ENCODE data around the gene SLC1A5. TPM values are rescaled to one million over a fixed set of nuclear protein-coding genes. Genes with fewer than 3 reads are reported as not detected.

Gene SLC1A5
- total and polyA plus RNA-seq, 12 donors: 3.2 to 30.5 (median 6.2) TPM

DNA sequence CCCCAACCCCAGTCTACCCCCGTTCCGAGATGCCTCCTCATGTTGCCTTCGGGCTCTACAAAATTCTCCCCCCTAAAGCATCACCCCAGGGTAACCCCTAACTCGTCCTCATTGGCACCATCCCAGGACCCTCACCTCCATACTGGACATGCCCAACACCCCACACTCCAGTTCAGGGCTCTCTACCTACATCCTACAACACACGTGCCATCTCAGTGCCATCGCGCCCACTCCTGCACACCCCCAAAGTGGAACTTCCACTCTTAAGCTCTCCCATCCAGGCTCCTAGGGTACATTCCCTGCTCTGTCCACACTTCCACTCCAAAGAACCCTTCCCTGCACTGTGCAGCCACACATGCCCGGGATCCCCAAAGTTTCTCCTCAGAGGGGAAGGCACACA, 43.4 kb downstream of the SLC1A5 start:
- H3K36me3 ChIP-seq: peaks cover 0 to 33% (median 0%) of the 10 kb centered on the region in 9 donors
- H3K4me1 ChIP-seq: peaks cover 7 to 66% (median 55%) of the 10 kb centered on the region in 9 donors
- intact Hi-C loops (cut with DNase I): loop anchor here in 3 of 10 donors (5.0 to 10.0 kb wide), 3 partner anchors 43 to 250 kb away; partner anchors contain the start of gene CALM3 (in 1 of the 3)
- peak overlapping the region in 5 of 10 donors; percentile 91 to 98 (median 95) for H3K27ac ChIP-seq
- 28 to 30% methylated on average over 8 of the region's 8 CpGs for WGBS, 2 donors
- H3K4me3 ChIP-seq: peak overlapping the region; percentile 79 to 99 (median 96)
- ATAC-seq (peak in 6 of 8 donors; percentile 2 to 40 (median 22)), DNase-seq (no peak)
- H3K27me3 ChIP-seq: no peaks in the 10 kb centered on the region
- no peaks in the 10 kb centered on the region for H3K9me3 ChIP-seq
- TF ChIP-seq, protein P1, sequence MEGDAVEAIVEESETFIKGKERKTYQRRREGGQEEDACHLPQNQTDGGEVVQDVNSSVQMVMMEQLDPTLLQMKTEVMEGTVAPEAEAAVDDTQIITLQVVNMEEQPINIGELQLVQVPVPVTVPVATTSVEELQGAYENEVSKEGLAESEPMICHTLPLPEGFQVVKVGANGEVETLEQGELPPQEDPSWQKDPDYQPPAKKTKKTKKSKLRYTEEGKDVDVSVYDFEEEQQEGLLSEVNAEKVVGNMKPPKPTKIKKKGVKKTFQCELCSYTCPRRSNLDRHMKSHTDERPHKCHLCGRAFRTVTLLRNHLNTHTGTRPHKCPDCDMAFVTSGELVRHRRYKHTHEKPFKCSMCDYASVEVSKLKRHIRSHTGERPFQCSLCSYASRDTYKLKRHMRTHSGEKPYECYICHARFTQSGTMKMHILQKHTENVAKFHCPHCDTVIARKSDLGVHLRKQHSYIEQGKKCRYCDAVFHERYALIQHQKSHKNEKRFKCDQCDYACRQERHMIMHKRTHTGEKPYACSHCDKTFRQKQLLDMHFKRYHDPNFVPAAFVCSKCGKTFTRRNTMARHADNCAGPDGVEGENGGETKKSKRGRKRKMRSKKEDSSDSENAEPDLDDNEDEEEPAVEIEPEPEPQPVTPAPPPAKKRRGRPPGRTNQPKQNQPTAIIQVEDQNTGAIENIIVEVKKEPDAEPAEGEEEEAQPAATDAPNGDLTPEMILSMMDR (IDR thresholded peaks at IDR 0.05): no peak

GRCh38 chr19:46744005-46744691, 44.2 kb downstream of the SLC1A5 start:
- 83 to 86% methylated on average over 12 of the region's 12 CpGs for WGBS, 2 donors
- intact Hi-C loops (cut with DNase I): loop anchor here in 1 of 10 donors (10.0 kb wide), 1 partner anchor 251 kb away; no protein-coding TSS in a partner anchor
- Histone ChIP-seq H3K27me3 (no peaks in the 10 kb centered on the region), H3K27ac (peak overlapping the region in 1 of 10 donors; percentile 9), H3K4me3 (peak overlapping the region in 2 of 10 donors; percentile 90 to 96), H3K4me1 (peaks cover 10 to 75% (median 64%) of the 10 kb centered on the region in 9 donors), H3K9me3 (no peaks in the 10 kb centered on the region), H3K36me3 (peaks cover 0 to 27% (median 0%) of the 10 kb centered on the region in 9 donors)
- ATAC-seq (no peak), DNase-seq (no peak)
- TF ChIP-seq, protein P1 (IDR thresholded peaks at IDR 0.05): no peak

- TF ChIP-seq, protein P1 (IDR thresholded peaks at IDR 0.05): no peak
- intact Hi-C loops (cut with DNase I): loop anchor here in 1 of 10 donors (10.0 kb wide), 1 partner anchor 252 kb away; no protein-coding TSS in a partner anchor
- WGBS, 2 donors: 66 to 75% methylated on average over 4 of the region's 4 CpGs
- Histone ChIP-seq H3K4me3 (no peak overlapping the region), H3K27ac (no peak overlapping the region), H3K27me3 (no peaks in the 10 kb centered on the region), H3K9me3 (no peaks in the 10 kb centered on the region), H3K4me1 (peaks cover 20 to 86% (median 76%) of the 10 kb centered on the region in 9 donors), H3K36me3 (peaks cover 0 to 31% (median 0%) of the 10 kb centered on the region in 9 donors)
- ATAC-seq (no peak), DNase-seq (no peak)
Measured at GRCh38 chr19:46742926-46743480, 45.4 kb downstream of the SLC1A5 start.

- ATAC-seq (no peak), DNase-seq (no peak)
- no peak overlapping the region for H3K4me3 ChIP-seq
- H3K9me3 ChIP-seq: no peaks in the 10 kb centered on the region
- intact Hi-C loops (cut with DNase I): loop anchor here in 1 of 10 donors (10.0 kb wide), 1 partner anchor 253 kb away; no protein-coding TSS in a partner anchor
- H3K36me3 ChIP-seq: peaks cover 0 to 46% (median 0%) of the 10 kb centered on the region in 9 donors
- no peaks in the 10 kb centered on the region for H3K27me3 ChIP-seq
- WGBS, 2 donors: 83 to 88% methylated on average over 17 of the region's 17 CpGs
- TF ChIP-seq, protein P1 (IDR thresholded peaks at IDR 0.05): no peak
- peaks cover 28 to 90% (median 82%) of the 10 kb centered on the region in 9 donors for H3K4me1 ChIP-seq
- no peak overlapping the region for H3K27ac ChIP-seq
Measured at GRCh38 chr19:46741447-46741846, 46.9 kb downstream of the SLC1A5 start.

All from heart right ventricle (tissue), 16 donors.